PFSK-1 (cell line): Measurements from ENCODE around the gene USP30.

Experiments used
- FOXP2 ChIP-seq: optimal IDR thresholded peaks from 2 replicates; pipeline ENCODE3; 2011; ENCODE audit warnings: borderline replicate concordance, control low read depth, inconsistent platforms; ENCODE audit not compliant: insufficient read depth; ENCODE audit errors: extremely low read length, extremely low read depth
- POLR2AphosphoS5 ChIP-seq: IDR thresholded peaks from 2 replicates; pipeline ENCODE4 v1.6.1; 2012; ENCODE audit warnings: low read depth, mild to moderate bottlenecking, control low read depth, low read length, moderate library complexity
- SIN3A ChIP-seq: IDR thresholded peaks from 2 replicates; pipeline ENCODE4 v1.6.1; 2012; ENCODE audit warnings: mild to moderate bottlenecking, low read length, moderate library complexity, borderline replicate concordance; ENCODE audit not compliant: insufficient read depth
- TAF1 ChIP-seq: IDR thresholded peaks from 2 replicates; pipeline ENCODE4 v1.6.1; 2012; ENCODE audit warnings: low read length, control low read depth, borderline replicate concordance; ENCODE audit not compliant: insufficient read depth
- TF ChIP-seq, protein P1 (sequence below), 2 experiments: IDR thresholded peaks; 2 replicates each; pipeline versions ENCODE4 v1.6.1 to v1.8.0; 2011 to 2012; ENCODE audit warnings: low read depth in 2 of 2, low read length in 2 of 2, control low read depth in 1 of 2, inconsistent platforms in 1 of 2, mild to moderate bottlenecking in 1 of 2, moderate library complexity in 1 of 2; ENCODE audit not compliant: insufficient read depth in 1 of 2

Gene USP30

DNA sequence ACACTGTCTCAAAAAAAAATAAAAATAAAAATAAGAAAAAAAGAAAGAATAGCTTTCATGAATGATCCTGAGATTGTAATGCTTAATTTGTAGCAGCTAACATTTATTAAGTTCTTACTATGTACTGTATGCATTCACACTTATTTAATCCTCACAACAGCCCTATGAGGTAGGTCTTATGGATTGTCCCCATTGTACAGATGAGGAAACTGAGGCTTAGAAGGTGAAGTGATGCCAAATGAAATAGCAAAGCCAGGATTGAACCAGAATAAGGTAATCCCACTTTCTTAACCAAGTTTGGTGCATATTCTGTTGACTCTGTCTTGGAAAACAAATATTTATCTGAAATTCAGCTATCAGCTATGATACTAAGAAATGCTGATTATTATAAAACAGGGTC is 2.1 kb downstream of the USP30 start:
- TF ChIP-seq TAF1 (no peak), SIN3A (no peak), POLR2AphosphoS5 (no peak), FOXP2 (no peak)
- TF ChIP-seq, protein P1, sequence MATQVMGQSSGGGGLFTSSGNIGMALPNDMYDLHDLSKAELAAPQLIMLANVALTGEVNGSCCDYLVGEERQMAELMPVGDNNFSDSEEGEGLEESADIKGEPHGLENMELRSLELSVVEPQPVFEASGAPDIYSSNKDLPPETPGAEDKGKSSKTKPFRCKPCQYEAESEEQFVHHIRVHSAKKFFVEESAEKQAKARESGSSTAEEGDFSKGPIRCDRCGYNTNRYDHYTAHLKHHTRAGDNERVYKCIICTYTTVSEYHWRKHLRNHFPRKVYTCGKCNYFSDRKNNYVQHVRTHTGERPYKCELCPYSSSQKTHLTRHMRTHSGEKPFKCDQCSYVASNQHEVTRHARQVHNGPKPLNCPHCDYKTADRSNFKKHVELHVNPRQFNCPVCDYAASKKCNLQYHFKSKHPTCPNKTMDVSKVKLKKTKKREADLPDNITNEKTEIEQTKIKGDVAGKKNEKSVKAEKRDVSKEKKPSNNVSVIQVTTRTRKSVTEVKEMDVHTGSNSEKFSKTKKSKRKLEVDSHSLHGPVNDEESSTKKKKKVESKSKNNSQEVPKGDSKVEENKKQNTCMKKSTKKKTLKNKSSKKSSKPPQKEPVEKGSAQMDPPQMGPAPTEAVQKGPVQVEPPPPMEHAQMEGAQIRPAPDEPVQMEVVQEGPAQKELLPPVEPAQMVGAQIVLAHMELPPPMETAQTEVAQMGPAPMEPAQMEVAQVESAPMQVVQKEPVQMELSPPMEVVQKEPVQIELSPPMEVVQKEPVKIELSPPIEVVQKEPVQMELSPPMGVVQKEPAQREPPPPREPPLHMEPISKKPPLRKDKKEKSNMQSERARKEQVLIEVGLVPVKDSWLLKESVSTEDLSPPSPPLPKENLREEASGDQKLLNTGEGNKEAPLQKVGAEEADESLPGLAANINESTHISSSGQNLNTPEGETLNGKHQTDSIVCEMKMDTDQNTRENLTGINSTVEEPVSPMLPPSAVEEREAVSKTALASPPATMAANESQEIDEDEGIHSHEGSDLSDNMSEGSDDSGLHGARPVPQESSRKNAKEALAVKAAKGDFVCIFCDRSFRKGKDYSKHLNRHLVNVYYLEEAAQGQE (IDR thresholded peaks at IDR 0.05; ENCODE audit: insufficient read depth in 1 of 2, low read depth in 2 of 2, low read length in 2 of 2), result no peak

DNA sequence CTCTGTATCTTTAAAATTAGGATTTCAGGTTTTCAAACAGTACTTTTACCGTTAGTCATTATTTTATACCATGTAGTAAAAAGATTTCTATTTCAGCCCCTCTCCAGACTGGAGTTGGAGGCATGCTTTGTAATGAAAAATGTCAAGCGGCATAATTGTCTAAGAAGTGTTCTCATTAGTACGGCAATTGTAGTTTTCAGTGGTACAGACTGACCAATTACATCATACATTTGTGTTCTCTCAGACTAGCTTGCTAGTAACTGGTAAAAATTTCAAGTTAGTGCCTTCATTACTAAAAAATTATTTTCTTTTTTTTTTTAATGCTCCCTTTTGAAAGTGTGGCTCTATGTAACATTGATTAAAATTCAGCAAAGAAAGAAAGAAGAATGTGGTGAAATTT is 4.5 kb downstream of the USP30 start:
- no peak for TF ChIP-seq TAF1
- TF ChIP-seq, protein P1 (IDR thresholded peaks at IDR 0.05; ENCODE audit: insufficient read depth in 1 of 2, low read depth in 2 of 2, low read length in 2 of 2), result no peak
- TF ChIP-seq FOXP2, result no peak
- TF ChIP-seq POLR2AphosphoS5, result no peak

DNA sequence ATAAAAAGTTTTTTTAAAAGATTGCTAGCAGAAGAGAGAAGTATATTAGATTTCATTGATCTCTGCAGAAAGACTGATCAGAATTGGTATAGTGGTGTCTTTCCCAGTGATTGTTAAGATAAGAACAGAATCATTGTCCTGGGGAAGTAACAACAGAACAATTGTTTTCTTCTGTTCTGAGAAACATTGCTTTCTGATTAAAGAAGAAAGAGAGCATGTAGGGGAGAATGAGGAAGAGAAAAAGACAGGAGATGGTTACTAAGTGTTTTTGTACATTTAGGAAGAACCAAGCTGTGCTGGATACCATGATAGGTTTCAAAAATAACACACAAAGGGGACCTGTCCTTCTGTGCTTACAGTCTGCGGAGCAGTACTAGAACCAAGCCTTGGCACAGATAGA is 5.0 kb downstream of the USP30 start:
- TF ChIP-seq SIN3A, result no peak
- TF ChIP-seq FOXP2, result no peak
- TF ChIP-seq, protein P1 (IDR thresholded peaks at IDR 0.05; ENCODE audit: insufficient read depth in 1 of 2, low read depth in 2 of 2, low read length in 2 of 2), result no peak
- TF ChIP-seq POLR2AphosphoS5, result no peak
- no peak for TF ChIP-seq TAF1

DNA sequence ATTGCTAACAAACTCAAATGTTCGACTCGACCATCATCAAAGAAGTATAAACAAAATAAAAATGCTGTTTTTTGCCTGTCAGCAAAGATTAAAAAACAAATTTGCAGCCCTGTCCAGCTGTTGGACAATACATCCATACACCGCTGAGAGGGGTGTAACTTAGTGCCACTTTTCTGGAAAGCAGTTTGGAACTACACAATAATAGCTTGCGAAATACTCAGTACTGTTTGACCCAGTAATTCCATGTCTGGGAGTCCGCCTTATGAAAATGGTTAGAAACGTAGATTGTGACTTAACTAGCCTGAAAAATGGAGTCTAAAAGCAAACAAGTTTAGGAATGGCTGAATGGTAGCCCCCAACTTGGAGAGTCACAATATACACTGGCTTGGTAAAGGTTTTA is 6.4 kb downstream of the USP30 start:
- TF ChIP-seq, protein P1 (IDR thresholded peaks at IDR 0.05; ENCODE audit: insufficient read depth in 1 of 2, low read depth in 2 of 2, low read length in 2 of 2), result no peak
- TF ChIP-seq SIN3A (no peak), TAF1 (no peak), POLR2AphosphoS5 (no peak), FOXP2 (no peak)

DNA sequence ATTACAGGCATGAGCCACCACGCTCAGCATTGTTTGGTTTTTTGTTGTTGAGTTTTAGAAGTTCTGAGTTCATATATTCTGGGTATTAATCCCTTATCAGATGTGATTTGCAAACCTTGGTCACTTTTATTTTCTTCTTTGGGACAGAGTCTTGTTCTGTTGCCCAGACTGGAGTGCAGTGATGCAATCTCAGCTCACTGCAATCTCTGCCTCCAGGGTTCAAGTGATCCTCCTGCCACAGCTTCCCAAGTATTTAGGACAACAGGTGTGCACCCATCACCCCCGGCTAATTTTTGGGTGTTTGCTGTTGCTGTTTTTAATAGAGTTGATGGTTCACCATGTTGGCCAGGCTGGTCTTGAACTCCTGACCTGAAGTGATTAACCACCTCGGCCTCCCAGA is 11.8 kb downstream of the USP30 start:
- TF ChIP-seq TAF1, result no peak
- no peak for TF ChIP-seq FOXP2
- TF ChIP-seq, protein P1 (IDR thresholded peaks at IDR 0.05; ENCODE audit: insufficient read depth in 1 of 2, low read depth in 2 of 2, low read length in 2 of 2), result no peak
- TF ChIP-seq SIN3A, result no peak
- no peak for TF ChIP-seq POLR2AphosphoS5
